ENCODE data around the gene GFY. TPM values are rescaled to one million over a fixed set of nuclear protein-coding genes. Genes with fewer than 3 reads are reported as not detected.

The GFY gene
- total and polyA plus RNA-seq, 2 experiments from 2014 or later, result 1.2 TPM; not detected in 1

DNA sequence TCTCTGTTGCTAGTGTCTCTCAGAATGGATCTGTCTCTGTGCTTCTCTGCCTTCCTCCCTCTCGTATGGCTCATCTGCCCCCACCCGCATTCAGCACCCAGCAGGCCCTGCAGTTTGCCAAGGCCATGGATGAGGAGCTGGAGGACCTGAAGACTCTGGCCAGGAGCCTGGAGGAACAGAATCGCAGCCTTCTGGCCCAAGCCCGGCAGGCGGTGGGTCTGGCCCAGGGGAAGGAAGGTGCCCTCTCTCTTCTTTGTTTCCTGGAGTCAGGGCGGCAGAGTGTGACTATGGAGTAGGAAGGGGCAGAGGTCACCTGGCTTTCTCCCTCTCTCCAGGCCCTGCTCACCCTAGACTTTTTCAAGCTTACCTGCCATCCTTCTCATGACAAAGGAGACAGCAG is 26.3 kb upstream of the GFY start (continued):
- TF ChIP-seq REST (IDR thresholded peaks at IDR 0.05; ENCODE audit: unreplicated experiment) (no peak), ZNF331 (CRISPR knock-in tag; IDR thresholded peaks at IDR 0.05; ENCODE audit: low read depth) (no peak), NANOG (IDR thresholded peaks at IDR 0.05; ENCODE audit: borderline replicate concordance) (no peak), STAT1 (IDR thresholded peaks at IDR 0.05; ENCODE audit: unreplicated experiment) (no peak), CREB1 (CRISPR knock-in tag; IDR thresholded peaks at IDR 0.05; ENCODE audit: low read depth) (no peak), EZH2 (IDR thresholded peaks at IDR 0.05; ENCODE audit: low read depth, unreplicated experiment) (no peak), CTCF (conservative IDR thresholded peaks at IDR 0.05; ENCODE audit: low read depth in 2 of 2) (no peak), ZNF114 (CRISPR knock-in tag; IDR thresholded peaks at IDR 0.05) (no peak), POLR2AphosphoS5 (IDR thresholded peaks at IDR 0.05; ENCODE audit: low read depth) (no peak)
- TF ChIP-seq, protein P1, sequence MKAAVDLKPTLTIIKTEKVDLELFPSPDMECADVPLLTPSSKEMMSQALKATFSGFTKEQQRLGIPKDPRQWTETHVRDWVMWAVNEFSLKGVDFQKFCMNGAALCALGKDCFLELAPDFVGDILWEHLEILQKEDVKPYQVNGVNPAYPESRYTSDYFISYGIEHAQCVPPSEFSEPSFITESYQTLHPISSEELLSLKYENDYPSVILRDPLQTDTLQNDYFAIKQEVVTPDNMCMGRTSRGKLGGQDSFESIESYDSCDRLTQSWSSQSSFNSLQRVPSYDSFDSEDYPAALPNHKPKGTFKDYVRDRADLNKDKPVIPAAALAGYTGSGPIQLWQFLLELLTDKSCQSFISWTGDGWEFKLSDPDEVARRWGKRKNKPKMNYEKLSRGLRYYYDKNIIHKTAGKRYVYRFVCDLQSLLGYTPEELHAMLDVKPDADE (IDR thresholded peaks at IDR 0.05), result no peak

DNA sequence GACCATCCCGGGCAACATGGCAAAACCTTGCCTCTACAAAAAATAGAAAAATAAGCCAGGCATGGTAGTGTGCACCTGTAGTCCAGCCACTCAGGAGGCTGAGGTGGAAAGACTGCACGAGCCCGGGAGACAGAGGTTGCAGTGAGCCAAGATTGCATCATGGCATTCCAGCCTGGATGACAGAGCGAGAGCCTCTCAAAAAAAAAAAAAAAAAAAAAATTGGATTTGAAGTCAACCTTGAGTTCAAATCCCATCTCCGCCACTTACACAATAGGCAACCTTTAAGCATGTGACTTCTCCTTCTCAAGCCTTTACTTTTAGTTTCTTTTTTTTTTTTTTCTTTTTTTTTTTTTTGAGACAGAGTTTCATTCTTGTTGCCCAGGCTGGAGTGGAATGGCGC is 25.2 kb upstream of the GFY start:
- H3K36me3 Mint-ChIP-seq (ENCODE audit: low read depth), result no peaks in the 10 kb centered on the region
- Histone ChIP-seq H4K20me1 (replicated peaks; ENCODE audit: insufficient read depth) (no peaks in the 10 kb centered on the region), H3F3A (replicated peaks; ENCODE audit: low read depth) (peaks cover 9% of the 10 kb centered on the region; the same call in 1 of the 2 replicates), H3K9me2 (ENCODE audit: insufficient read depth) (0 out of 2 replicates have a peak, but pooled peaks cover 3% of the 10 kb centered on the region), H3K4me3 (no peak overlapping the region), H3K27me3 (ENCODE audit: insufficient read depth) (no peaks in the 10 kb centered on the region), H3K27ac (ENCODE audit: low read depth) (no peak overlapping the region), H3K36me3 (ENCODE audit: insufficient read depth) (no peaks in the 10 kb centered on the region), H2AFZ (no peak overlapping the region), H3K4me2 (no peak overlapping the region), H3K4me1 (ENCODE audit: insufficient read depth) (peaks cover 20% of the 10 kb centered on the region), H3K79me2 (replicated peaks; ENCODE audit: insufficient read depth) (no peaks in the 10 kb centered on the region)
- peaks cover 49% of the 10 kb centered on the region for H3K4me1 Mint-ChIP-seq
- H3K9me3 Mint-ChIP-seq, result no peaks in the 10 kb centered on the region; the same call in 2 of the 3 replicates
- no peak overlapping the region for H3K27ac Mint-ChIP-seq
- DNase-seq (ENCODE audit: low spot score), result no peak
- H3K27me3 Mint-ChIP-seq (ENCODE audit: insufficient read depth, low read depth, poor library complexity), result peaks cover 29% of the 10 kb centered on the region
- ATAC-seq, result no peak
- H3K4me3 Mint-ChIP-seq, result no peak overlapping the region
- TF ChIP-seq JUNB (IDR thresholded peaks at IDR 0.05; ENCODE audit: unreplicated experiment), result no peak
- TF ChIP-seq EZH2 (IDR thresholded peaks at IDR 0.05; ENCODE audit: low read depth, unreplicated experiment), result no peak
- no peak for TF ChIP-seq POLR2AphosphoS5 (IDR thresholded peaks at IDR 0.05; ENCODE audit: low read depth)
- TF ChIP-seq CREB1 (CRISPR knock-in tag; IDR thresholded peaks at IDR 0.05; ENCODE audit: low read depth), result no peak
- TF ChIP-seq, protein P1 (IDR thresholded peaks at IDR 0.05), result no peak
- no peak for TF ChIP-seq ZNF331 (CRISPR knock-in tag; IDR thresholded peaks at IDR 0.05; ENCODE audit: low read depth)
- TF ChIP-seq ZNF114 (CRISPR knock-in tag; IDR thresholded peaks at IDR 0.05), result no peak
- no peak for TF ChIP-seq CTCF (conservative IDR thresholded peaks at IDR 0.05; ENCODE audit: low read depth in 2 of 2)
- no peak for TF ChIP-seq EZH2phosphoT487 (IDR thresholded peaks at IDR 0.05; ENCODE audit: unreplicated experiment)
- no peak for TF ChIP-seq REST (IDR thresholded peaks at IDR 0.05; ENCODE audit: unreplicated experiment)
